Mesothelial cell of epicardium (in vitro differentiated cells): ENCODE results near the gene ARHGAP40. TPM values are rescaled to one million over a fixed set of nuclear protein-coding genes. Genes with fewer than 3 reads are reported as not detected.

Experiments used
- DNase-seq, 2 experiments: peaks; one replicate each; pipeline ENCODE4 v3.0.0; 2021; ENCODE audit warnings: low spot score in 2 of 2; ENCODE audit not compliant: unreplicated experiment in 2 of 2
- H3K27ac Mint-ChIP-seq: 2 replicates; pipeline ENCODE4 v1.8.0; 2021; ENCODE audit warnings: mixed read lengths
- H3K27me3 Mint-ChIP-seq: 2 replicates; pipeline ENCODE4 v1.8.0; 2021; ENCODE audit warnings: low read depth, mixed read lengths
- H3K36me3 Mint-ChIP-seq: 2 replicates; pipeline ENCODE4 v1.8.0; 2021; ENCODE audit warnings: mixed read lengths
- H3K4me1 Mint-ChIP-seq: 2 replicates; pipeline ENCODE4 v1.8.0; 2021; ENCODE audit warnings: mixed read lengths
- H3K4me3 Mint-ChIP-seq: 2 replicates; pipeline ENCODE4 v1.8.0; 2021; ENCODE audit warnings: mild to moderate bottlenecking, moderate library complexity, mixed read lengths
- H3K9me3 Mint-ChIP-seq: 2 replicates; pipeline ENCODE4 v1.8.0; 2021; ENCODE audit warnings: mixed read lengths
- total RNA-seq: library from RNA; stranded (reverse); gene quantifications from 3 replicates; pipeline ENCODE4 v1.2.1, GENCODE V29; 2021
- TF ChIP-seq, protein P1 (sequence below): fragments of 200-600 bp; sonication (generic); IDR thresholded peaks from one replicate; pipeline ENCODE4 v1.5.0; 2021; ENCODE audit warnings: antibody characterized with exemption; ENCODE audit not compliant: unreplicated experiment

The ARHGAP40 gene
- total RNA-seq, 1 donor from 2014 or later: 0.45 TPM

DNA sequence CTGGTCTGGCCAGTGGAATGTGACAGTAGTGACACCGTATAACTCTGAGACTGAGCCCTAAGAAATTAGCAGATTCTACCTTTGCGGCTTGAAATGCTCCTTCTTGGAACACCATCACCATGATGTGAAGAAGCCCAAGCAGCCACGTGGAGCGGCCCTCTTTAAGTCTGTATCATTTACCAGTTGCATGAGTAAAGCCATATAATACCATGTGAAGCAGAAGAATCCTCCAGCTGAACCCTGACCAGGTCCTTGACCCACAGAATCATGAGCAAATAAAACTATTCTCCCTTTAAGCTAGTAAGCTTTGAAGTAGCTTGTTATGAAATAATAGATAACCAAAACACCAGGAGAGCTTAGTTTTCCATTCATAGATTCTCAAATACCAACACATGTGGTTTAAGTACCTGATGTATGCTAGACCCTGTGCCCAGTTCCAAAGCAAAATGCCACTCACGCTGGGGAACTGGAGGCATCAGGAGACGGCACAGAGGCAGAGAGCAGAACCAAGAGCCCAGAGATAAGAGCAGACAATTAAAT, 65.9 kb downstream of the ARHGAP40 start:
- Mint-ChIP-seq H3K9me3 (no peaks in the 10 kb centered on the region), H3K36me3 (no peaks in the 10 kb centered on the region), H3K4me3 (no peak overlapping the region), H3K27me3 (peaks cover 79% of the 10 kb centered on the region), H3K4me1 (peaks cover 3% of the 10 kb centered on the region), H3K27ac (no peak overlapping the region)
- DNase-seq: no peak
- TF ChIP-seq, protein P1, sequence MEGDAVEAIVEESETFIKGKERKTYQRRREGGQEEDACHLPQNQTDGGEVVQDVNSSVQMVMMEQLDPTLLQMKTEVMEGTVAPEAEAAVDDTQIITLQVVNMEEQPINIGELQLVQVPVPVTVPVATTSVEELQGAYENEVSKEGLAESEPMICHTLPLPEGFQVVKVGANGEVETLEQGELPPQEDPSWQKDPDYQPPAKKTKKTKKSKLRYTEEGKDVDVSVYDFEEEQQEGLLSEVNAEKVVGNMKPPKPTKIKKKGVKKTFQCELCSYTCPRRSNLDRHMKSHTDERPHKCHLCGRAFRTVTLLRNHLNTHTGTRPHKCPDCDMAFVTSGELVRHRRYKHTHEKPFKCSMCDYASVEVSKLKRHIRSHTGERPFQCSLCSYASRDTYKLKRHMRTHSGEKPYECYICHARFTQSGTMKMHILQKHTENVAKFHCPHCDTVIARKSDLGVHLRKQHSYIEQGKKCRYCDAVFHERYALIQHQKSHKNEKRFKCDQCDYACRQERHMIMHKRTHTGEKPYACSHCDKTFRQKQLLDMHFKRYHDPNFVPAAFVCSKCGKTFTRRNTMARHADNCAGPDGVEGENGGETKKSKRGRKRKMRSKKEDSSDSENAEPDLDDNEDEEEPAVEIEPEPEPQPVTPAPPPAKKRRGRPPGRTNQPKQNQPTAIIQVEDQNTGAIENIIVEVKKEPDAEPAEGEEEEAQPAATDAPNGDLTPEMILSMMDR: no peak

DNA sequence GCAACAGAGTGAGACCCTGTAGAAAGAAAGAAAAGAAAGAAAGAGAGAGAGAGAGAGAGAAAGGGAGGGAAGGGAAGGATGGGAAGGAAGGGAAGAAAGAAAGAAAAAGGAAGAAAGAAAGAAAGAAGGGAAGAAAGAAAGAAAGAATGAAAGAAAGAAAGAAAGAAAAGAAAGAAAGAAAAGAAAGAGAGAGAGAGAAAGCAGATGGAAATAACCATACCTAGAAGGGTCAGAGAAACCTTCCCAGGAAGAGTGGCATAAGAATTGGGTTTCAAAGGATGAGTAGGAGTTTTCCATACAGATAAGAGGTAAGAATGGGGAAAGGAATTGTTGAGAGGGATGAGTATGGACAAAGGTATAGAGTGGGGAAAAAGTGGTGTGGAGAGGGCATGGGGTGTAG, 68.1 kb downstream of the ARHGAP40 start:
- TF ChIP-seq, protein P1: no peak
- H3K4me1 Mint-ChIP-seq: peaks cover 9% of the 10 kb centered on the region
- H3K9me3 Mint-ChIP-seq: no peaks in the 10 kb centered on the region
- no peak overlapping the region for H3K27ac Mint-ChIP-seq
- DNase-seq: no peak
- H3K27me3 Mint-ChIP-seq: peaks cover 84% of the 10 kb centered on the region
- no peak overlapping the region for H3K4me3 Mint-ChIP-seq
- no peaks in the 10 kb centered on the region for H3K36me3 Mint-ChIP-seq

DNA sequence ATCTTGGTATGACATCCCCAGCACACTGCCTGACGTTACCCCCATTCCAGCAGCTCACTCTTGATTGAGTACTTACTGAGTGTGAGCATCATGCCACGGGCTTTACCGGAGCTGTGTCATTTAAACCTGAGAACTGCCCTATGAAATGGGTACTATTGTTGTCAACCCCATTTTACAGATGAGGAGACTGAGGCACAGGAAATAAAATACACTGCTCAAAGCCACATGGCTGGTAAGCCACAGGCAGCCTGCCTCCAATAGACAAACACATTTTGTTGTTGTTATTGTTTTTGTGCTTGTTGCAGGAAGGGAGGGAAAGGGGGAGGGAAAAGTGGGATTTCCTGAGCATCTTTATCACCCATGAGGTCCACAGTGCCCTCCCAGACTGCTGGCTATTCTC, 69.2 kb downstream of the ARHGAP40 start:
- Mint-ChIP-seq H3K9me3 (no peaks in the 10 kb centered on the region), H3K27me3 (peaks cover 84% of the 10 kb centered on the region), H3K27ac (no peak overlapping the region), H3K4me3 (no peak overlapping the region), H3K4me1 (peaks cover 9% of the 10 kb centered on the region), H3K36me3 (no peaks in the 10 kb centered on the region)
- DNase-seq: no peak
- TF ChIP-seq, protein P1: no peak

DNA sequence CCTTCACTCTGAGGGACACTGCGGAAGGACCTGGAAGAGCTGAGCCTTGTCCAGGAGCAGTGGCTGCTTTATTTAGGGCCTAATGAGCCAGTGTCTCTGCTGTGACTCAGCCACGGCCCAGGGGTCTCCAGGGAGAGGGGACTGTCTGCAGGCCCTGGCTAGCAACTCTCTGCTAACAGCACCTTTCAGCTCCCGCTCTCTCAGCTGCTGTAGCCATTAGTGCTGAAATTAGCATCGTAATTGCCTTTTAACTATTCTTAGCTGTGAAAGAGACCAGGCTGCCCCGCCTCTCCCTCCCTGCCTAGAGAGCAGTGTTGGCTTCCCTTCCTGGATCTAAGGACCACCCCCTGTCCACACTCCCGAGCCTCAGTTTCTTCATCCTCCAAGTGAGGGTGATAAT, 69.6 kb downstream of the ARHGAP40 start:
- no peak for DNase-seq
- H3K27ac Mint-ChIP-seq: no peak overlapping the region
- TF ChIP-seq, protein P1: no peak
- no peaks in the 10 kb centered on the region for H3K9me3 Mint-ChIP-seq
- no peak overlapping the region for H3K4me3 Mint-ChIP-seq
- H3K4me1 Mint-ChIP-seq: peaks cover 7% of the 10 kb centered on the region
- no peaks in the 10 kb centered on the region for H3K36me3 Mint-ChIP-seq
- H3K27me3 Mint-ChIP-seq: peaks cover 85% of the 10 kb centered on the region

DNA sequence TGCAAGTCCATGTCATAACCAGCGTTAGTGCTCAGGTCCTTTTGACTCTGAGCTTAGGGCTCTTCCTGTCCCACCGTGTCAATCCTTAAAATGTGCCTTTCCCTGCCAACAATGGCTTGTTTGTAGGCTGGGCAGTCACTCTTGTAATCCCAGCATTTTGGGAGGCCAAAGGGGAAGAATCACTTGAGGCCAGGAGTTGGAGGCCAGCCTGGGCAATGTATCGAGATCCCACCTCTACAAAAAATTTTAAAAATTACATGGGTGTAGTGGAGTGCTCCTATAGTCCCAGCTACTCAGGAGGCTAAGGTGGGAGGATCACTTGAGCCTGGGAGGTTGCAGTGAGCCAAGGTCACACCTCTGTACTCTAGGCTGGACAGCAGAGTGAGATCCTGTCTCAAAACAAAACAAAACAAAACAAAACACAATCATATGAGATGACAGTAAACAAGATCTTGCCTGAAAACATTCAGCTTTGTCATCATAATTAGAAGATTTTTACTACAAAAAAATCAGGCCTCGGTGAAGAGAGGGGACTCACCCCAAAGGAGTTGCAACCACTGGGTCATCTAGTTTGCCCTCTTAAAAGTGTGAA, 70.2 kb downstream of the ARHGAP40 start:
- Mint-ChIP-seq H3K9me3 (no peaks in the 10 kb centered on the region), H3K4me1 (peaks cover 7% of the 10 kb centered on the region), H3K36me3 (no peaks in the 10 kb centered on the region), H3K27me3 (peaks cover 91% of the 10 kb centered on the region), H3K4me3 (no peak overlapping the region), H3K27ac (no peak overlapping the region)
- no peak for DNase-seq
- TF ChIP-seq, protein P1: no peak

DNA sequence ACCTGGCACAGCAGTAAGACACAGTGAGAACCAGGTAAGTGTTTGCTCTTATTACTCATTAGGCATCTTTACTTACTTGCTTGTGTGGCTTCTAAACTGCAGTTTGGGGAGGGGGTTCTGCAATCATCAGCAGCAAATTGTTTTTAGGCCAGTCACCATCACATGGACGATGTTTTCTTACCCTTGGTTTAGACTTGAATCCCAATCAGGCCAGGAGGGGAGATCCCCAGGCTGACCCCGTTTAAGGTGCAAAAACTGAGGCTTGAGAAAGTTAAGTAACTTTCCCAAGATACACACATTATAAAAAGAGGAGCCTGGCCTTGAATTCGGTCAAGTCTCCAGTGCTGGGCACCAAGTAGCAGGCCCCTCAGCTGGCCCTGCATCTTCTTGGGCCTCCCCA, 70.9 kb downstream of the ARHGAP40 start:
- Mint-ChIP-seq H3K36me3 (no peaks in the 10 kb centered on the region), H3K27me3 (peaks cover 95% of the 10 kb centered on the region), H3K9me3 (no peaks in the 10 kb centered on the region), H3K4me3 (no peak overlapping the region), H3K27ac (no peak overlapping the region), H3K4me1 (peaks cover 7% of the 10 kb centered on the region)
- DNase-seq: no peak
- TF ChIP-seq, protein P1: no peak
